H1 (cell line): ENCODE data around the gene BAIAP2. TPM values are rescaled to one million over a fixed set of nuclear protein-coding genes. Genes with fewer than 3 reads are reported as not detected.

Experiments
- CTCF ChIA-PET: fragments of 300-600 bp; sonication (Branson Sonifier 250); formaldehyde crosslinking; loops from one replicate; lab custom pipeline; 2021; ENCODE audit not compliant: partially characterized antibody; lab: Charles Lee
- POLR2A ChIA-PET: fragments of 300-600 bp; sonication (Branson Sonifier 250); formaldehyde crosslinking; loops from one replicate; lab custom pipeline; 2021; ENCODE audit warnings: inconsistent platforms; ENCODE audit not compliant: partially characterized antibody; lab: Charles Lee
- DNase-seq, 2 experiments: peaks; one replicate each; pipeline versions ENCODE4 v3.0.0 to v3.0.0-alpha.2; 2010 to 2022; ENCODE audit warnings: low spot score in 2 of 2, low read depth in 1 of 2, mixed read lengths in 1 of 2
- FAIRE-seq: peaks from 2 replicates; lab custom pipeline; 2011; peaks lifted over from hg19 to GRCh38; lab: Jason Lieb, UNC
- H2AFZ ChIP-seq: 2 replicates; pipeline ENCODE4 v1.8.1; 2012; ENCODE audit warnings: low read length, inconsistent platforms
- H2AK5ac ChIP-seq: 2 replicates; pipeline ENCODE4 v1.6.1; 2013; ENCODE audit warnings: low read depth, low read length
- H2BK120ac ChIP-seq: replicated peaks from 2 replicates; pipeline ENCODE3; 2013; ENCODE audit warnings: low read depth, low read length, inconsistent platforms
- H2BK12ac ChIP-seq: 2 replicates; pipeline ENCODE4 v1.6.1; 2013; ENCODE audit warnings: low read depth, low read length
- H2BK15ac ChIP-seq: 2 replicates; pipeline ENCODE4 v1.6.1; 2013; ENCODE audit warnings: low read length
- H2BK20ac ChIP-seq: 2 replicates; pipeline ENCODE4 v1.6.1; 2013; ENCODE audit warnings: low read length
- H2BK5ac ChIP-seq: 2 replicates; pipeline ENCODE4 v1.6.1; 2013; ENCODE audit warnings: low read depth, low read length
- H3K14ac ChIP-seq: 2 replicates; pipeline ENCODE4 v1.6.1; 2013; ENCODE audit warnings: inconsistent platforms; ENCODE audit not compliant: insufficient read length
- H3K18ac ChIP-seq: 2 replicates; pipeline ENCODE4 v1.6.1; 2013; ENCODE audit warnings: low read length; ENCODE audit errors: extremely low read depth
- H3K23ac ChIP-seq: 2 replicates; pipeline ENCODE4 v1.6.1; 2013; ENCODE audit warnings: inconsistent platforms; ENCODE audit not compliant: insufficient read length
- H3K23me2 ChIP-seq: 2 replicates; pipeline ENCODE4 v1.6.1; 2013; ENCODE audit warnings: low read depth, low read length
- H3K27ac ChIP-seq: 2 replicates; pipeline ENCODE4 v1.6.1; 2011; ENCODE audit warnings: low read depth, low read length, inconsistent platforms
- H3K27me3 ChIP-seq, 4 experiments: replicated peaks in 1 of 4; 1 replicate in 1 of 4; 2 replicates in 3 of 4; pipeline versions ENCODE4 v1.6.1 to v1.8.1; 2011 to 2013; ENCODE audit warnings: low read length in 3 of 4, mild to moderate bottlenecking in 3 of 4, inconsistent platforms in 2 of 4, mixed read lengths in 2 of 4, moderate library complexity in 1 of 4; ENCODE audit not compliant: control insufficient read depth in 3 of 4, insufficient read depth in 3 of 4; ENCODE audit errors: extremely low read depth in 1 of 4
- H3K36me3 ChIP-seq, 4 experiments: 2 replicates each; pipeline versions ENCODE4 v1.6.1 to v1.8.1; 2011 to 2013; ENCODE audit warnings: mild to moderate bottlenecking in 4 of 4, low read length in 3 of 4, moderate library complexity in 2 of 4, control low read depth in 1 of 4, inconsistent platforms in 1 of 4; ENCODE audit not compliant: insufficient read depth in 4 of 4, control insufficient read depth in 2 of 4
- H3K4ac ChIP-seq: replicated peaks from 2 replicates; pipeline ENCODE3; 2013; ENCODE audit warnings: low read length, low read depth, mixed read lengths, inconsistent platforms; ENCODE audit not compliant: insufficient read length
- H3K4me1 ChIP-seq, 4 experiments: replicated peaks in 1 of 4; 1 replicate in 1 of 4; 2 replicates in 3 of 4; pipeline versions ENCODE4 v1.6.1 to v1.8.1; 2011 to 2013; ENCODE audit warnings: low read length in 3 of 4, inconsistent platforms in 2 of 4, mixed read lengths in 1 of 4; ENCODE audit not compliant: insufficient read depth in 4 of 4, control insufficient read depth in 3 of 4
- H3K4me2 ChIP-seq, 2 experiments: 2 replicates each; pipeline versions ENCODE4 v1.6.1 to v1.8.1; 2011 to 2013; ENCODE audit warnings: low read depth in 2 of 2, low read length in 2 of 2, control low read depth in 1 of 2, inconsistent platforms in 1 of 2, mild to moderate bottlenecking in 1 of 2; ENCODE audit not compliant: insufficient read depth in 1 of 2
- H3K4me3 ChIP-seq, 4 experiments: fragments of 200-600, 300-600 bp in 1 of 4; sonication (generic), shearing (Covaris generic), sonication (Bioruptor Twin) in 1 of 4; 2 replicates each; pipeline versions ENCODE4 v1.5.1 to v1.8.1; 2011 to 2016; ENCODE audit warnings: low read length in 4 of 4, low read depth in 3 of 4, control low read depth in 2 of 4, inconsistent platforms in 2 of 4, mild to moderate bottlenecking in 2 of 4, mixed read lengths in 1 of 4, moderate library complexity in 1 of 4; ENCODE audit not compliant: insufficient read depth in 2 of 4; ENCODE audit errors: extremely low read depth in 1 of 4
- H3K56ac ChIP-seq: replicated peaks from 2 replicates; pipeline ENCODE3; 2013; ENCODE audit warnings: low read depth, mild to moderate bottlenecking, mixed read lengths, low read length, inconsistent platforms; ENCODE audit not compliant: insufficient read length
- H3K79me1 ChIP-seq: 2 replicates; pipeline ENCODE4 v1.6.1; 2013; ENCODE audit warnings: low read depth, low read length, control low read depth
- H3K79me2 ChIP-seq, 2 experiments: 2 replicates each; pipeline versions ENCODE4 v1.6.1 to v1.8.1; 2012 to 2013; ENCODE audit warnings: low read length in 2 of 2, mild to moderate bottlenecking in 2 of 2, inconsistent platforms in 1 of 2; ENCODE audit not compliant: insufficient read depth in 2 of 2, control insufficient read depth in 1 of 2
- H3K9ac ChIP-seq, 4 experiments: replicated peaks in 1 of 4; 1 replicate in 1 of 4; 2 replicates in 3 of 4; pipeline versions ENCODE4 v1.6.1 to v1.8.1; 2011 to 2013; ENCODE audit warnings: low read depth in 3 of 4, low read length in 3 of 4, control low read depth in 2 of 4, mild to moderate bottlenecking in 2 of 4, moderate library complexity in 2 of 4, inconsistent platforms in 1 of 4; ENCODE audit errors: extremely low read depth in 1 of 4
- H3K9me3 ChIP-seq, 2 experiments: 2 replicates each; pipeline versions ENCODE4 v1.6.1 to v1.8.1; 2012 to 2013; ENCODE audit warnings: mild to moderate bottlenecking in 2 of 2, moderate library complexity in 2 of 2, control low read depth in 1 of 2, inconsistent platforms in 1 of 2, low read depth in 1 of 2, low read length in 1 of 2, mixed read lengths in 1 of 2; ENCODE audit not compliant: insufficient read depth in 2 of 2
- H4K20me1 ChIP-seq, 2 experiments: replicated peaks in 1 of 2; 2 replicates each; pipeline versions ENCODE3 to v1.8.1; 2011 to 2013; ENCODE audit warnings: inconsistent platforms in 2 of 2, low read length in 2 of 2, mild to moderate bottlenecking in 1 of 2; ENCODE audit not compliant: insufficient read depth in 2 of 2, control insufficient read depth in 1 of 2
- H4K5ac ChIP-seq: 2 replicates; pipeline ENCODE4 v1.6.1; 2013; ENCODE audit warnings: low read length, low read depth, mixed read lengths, inconsistent platforms; ENCODE audit not compliant: insufficient read length
- H4K8ac ChIP-seq: 2 replicates; pipeline ENCODE4 v1.8.0; 2013; ENCODE audit warnings: mild to moderate bottlenecking, moderate library complexity, low read length, inconsistent platforms; ENCODE audit not compliant: insufficient read depth; ENCODE audit errors: extremely low read depth
- H4K91ac ChIP-seq: replicated peaks from 2 replicates; pipeline ENCODE3; 2013; ENCODE audit warnings: low read length, mixed read lengths, inconsistent platforms; ENCODE audit not compliant: insufficient read length
- JUN ChIP-seq: IDR thresholded peaks from 2 replicates; pipeline ENCODE4 v1.6.1; 2011; ENCODE audit warnings: low read depth, mild to moderate bottlenecking, improper control_type of control experiment, low read length
- WGBS, 2 experiments: shearing (Covaris generic) in 1 of 2; methylation state at CpG; one replicate each; pipeline versions ENCODE4 v1.1.6 to v1.1.7; 2013 to 2015; ENCODE audit warnings: low lambda C conversion rate in 2 of 2, mixed read lengths in 2 of 2, inconsistent platforms in 1 of 2, low coverage in 1 of 2, missing lambda C conversion rate in 1 of 2; ENCODE audit not compliant: insufficient replicate concordance in 2 of 2, insufficient coverage in 1 of 2, insufficient read length in 1 of 2; ENCODE audit errors: extremely low coverage in 1 of 2, missing lambda C conversion rate in 1 of 2; 5-methylcytosine and 5-hydroxymethylcytosine counted together
- polyA plus RNA-seq, 7 experiments: library from polyadenylated mRNA; depleted of rRNA in 3 of 7; stranded (reverse) in 5 of 7; unstranded in 2 of 7; fragments of >200 nt in 5 of 7; fragments of 200-250 nt in 2 of 7; gene quantifications; 1 replicate in 5 of 7; 2 replicates in 1 of 7; 4 replicates in 1 of 7; pipeline versions ENCODE4 v1.2.1 to v1.2.3, GENCODE V29; 2011 to 2013; ENCODE audit warnings: missing spikeins in 2 of 7, mixed read lengths in 2 of 7
- total RNA-seq: library from RNA; stranded (reverse); fragmentation: NEBNext Ultra II Directional; extraction: Animal tissue kit (Norgen Biotek cat#: 25700); gene quantifications from 2 replicates; pipeline ENCODE4 v1.2.1, GENCODE V29; 2021

BAIAP2 gene
- total and polyA plus RNA-seq, 2 of the 8 experiments (the other 6 are each of a cell fraction or from before 2014, with no cell fraction given): 10.0 to 22.8 TPM

DNA sequence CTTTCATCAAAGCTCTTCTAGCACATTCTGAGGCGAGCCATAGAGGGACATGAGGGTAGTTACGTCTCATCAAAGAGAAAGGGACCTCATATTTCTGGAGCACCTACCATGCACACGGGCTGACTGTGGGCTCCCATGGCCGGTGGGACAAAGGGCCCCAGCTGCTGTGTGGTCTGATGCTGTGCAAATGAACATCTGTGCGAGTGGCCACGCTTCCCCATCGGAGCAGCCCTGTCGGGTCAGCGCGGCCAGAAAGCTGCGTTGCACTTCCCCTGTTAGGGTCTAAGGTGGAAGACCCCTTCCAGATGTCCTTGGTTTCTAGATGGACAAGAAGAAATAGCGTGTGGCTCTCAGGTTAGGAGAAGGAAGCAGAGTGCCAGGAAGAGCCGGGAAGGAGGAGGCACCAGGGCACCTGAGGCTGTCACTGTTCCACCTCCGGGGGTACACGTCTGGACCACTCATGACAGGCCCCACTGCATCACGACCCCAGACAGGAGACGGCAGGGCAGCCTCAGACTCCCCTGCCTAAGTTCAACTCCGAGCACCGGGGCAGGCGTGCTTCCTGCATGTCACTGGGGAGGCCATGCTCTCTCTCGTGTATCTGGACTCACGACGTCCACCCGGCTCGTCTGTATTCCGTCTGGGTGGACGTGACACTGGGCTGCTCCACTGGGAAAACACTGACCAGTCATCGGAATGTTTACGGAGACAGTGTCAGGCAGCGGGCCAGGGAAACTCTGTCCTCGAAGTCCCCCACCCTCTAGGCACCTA lies 8.5 kb upstream of the BAIAP2 start:
- no peaks in the 10 kb centered on the region for H3K79me2 ChIP-seq
- H2BK120ac ChIP-seq: no peak overlapping the region
- ChIA-PET CTCF (interaction anchor here (0.5 to 12.9 kb wide), 12 partner anchors 10 to 482 kb away, joined by 3 to 110 read pairs (median 12); no protein-coding TSS in a partner anchor), POLR2A (interaction anchor here (0.6 to 5.9 kb wide), 2 partner anchors 9 to 17 kb away, joined by 3 to 41 read pairs; partner anchors contain the start of gene BAIAP2)
- no peaks in the 10 kb centered on the region for H3K36me3 ChIP-seq
- no peak overlapping the region for H3K56ac ChIP-seq
- no peak overlapping the region for H2BK5ac ChIP-seq
- H4K20me1 ChIP-seq: peaks cover 0 to 3% of the 10 kb centered on the region in 2 experiments
- WGBS, 2 experiments: 89% methylated on average over 31 of the region's 31 CpGs; no CpG with 5 or more reads in 1 of the 2 experiments
- H2AK5ac ChIP-seq: no peak overlapping the region
- no peak overlapping the region for H4K5ac ChIP-seq
- H3K27ac ChIP-seq: no peak overlapping the region
- no peak overlapping the region for H4K91ac ChIP-seq
- H2AFZ ChIP-seq: no peak overlapping the region
- no peaks in the 10 kb centered on the region for H3K23me2 ChIP-seq
- no peak overlapping the region for H3K9ac ChIP-seq
- no peak overlapping the region for H2BK15ac ChIP-seq
- DNase-seq (no peak), FAIRE-seq (no peak)
- H3K14ac ChIP-seq: no peak overlapping the region
- no peak overlapping the region for H3K4me3 ChIP-seq
- no peaks in the 10 kb centered on the region; a peak in 1 of 4 replicates for H3K9me3 ChIP-seq
- H2BK12ac ChIP-seq: no peak overlapping the region; the same call in 1 of the 2 replicates
- H3K4me2 ChIP-seq: no peak overlapping the region
- no peaks in the 10 kb centered on the region; a peak in 3 of 7 replicates for H3K27me3 ChIP-seq
- H3K18ac ChIP-seq: no peak overlapping the region; the same call in 1 of the 2 replicates
- H4K8ac ChIP-seq: no peak overlapping the region; the same call in 1 of the 2 replicates
- no peak overlapping the region for H3K4ac ChIP-seq
- H3K79me1 ChIP-seq: no peaks in the 10 kb centered on the region
- no peak overlapping the region for H2BK20ac ChIP-seq
- H3K23ac ChIP-seq: no peak overlapping the region
- peaks cover 0 to 3% (median 0%) of the 10 kb centered on the region in 4 experiments; a peak in 1 of 7 replicates for H3K4me1 ChIP-seq
- TF ChIP-seq JUN: no peak
